GM12892 (cell line): ENCODE data around the gene FAAH2.

Experiments
- DNase-seq: peaks from one replicate; pipeline ENCODE4 v3.0.0; 2011; ENCODE audit not compliant: insufficient read length
- FAIRE-seq: peaks from 2 replicates; lab custom pipeline; 2011; peaks lifted over from hg19 to GRCh38; lab: Jason Lieb, UNC
- POLR2A ChIP-seq: IDR thresholded peaks from 2 replicates; pipeline ENCODE4 v1.6.1; 2011; ENCODE audit warnings: low read depth, low read length, control low read depth
- POLR2AphosphoS5 ChIP-seq: IDR thresholded peaks from 2 replicates; pipeline ENCODE4 v1.6.1; 2011; ENCODE audit warnings: low read depth, low read length, control low read depth
- TAF1 ChIP-seq: IDR thresholded peaks from 2 replicates; pipeline ENCODE4 v1.6.1; 2011; ENCODE audit warnings: low read depth, mild to moderate bottlenecking, control low read depth, low read length, borderline replicate concordance

Gene FAAH2

GRCh38 chrX:57417827-57418226 lies 131.3 kb downstream of the FAAH2 start:
- no peak for DNase-seq
- no peak for FAIRE-seq
- TF ChIP-seq POLR2A (no peak), TAF1 (no peak), POLR2AphosphoS5 (no peak)

GRCh38 chrX:57422289-57422688 lies 135.8 kb downstream of the FAAH2 start:
- no peak for FAIRE-seq
- DNase-seq, result no peak
- TF ChIP-seq POLR2AphosphoS5 (no peak), TAF1 (no peak), POLR2A (no peak)

GRCh38 chrX:57422790-57423189 lies 136.3 kb downstream of the FAAH2 start:
- no peak for FAIRE-seq
- TF ChIP-seq TAF1 (no peak), POLR2AphosphoS5 (no peak), POLR2A (no peak)

GRCh38 chrX:57445076-57445475 lies 158.6 kb downstream of the FAAH2 start:
- no peak for TF ChIP-seq TAF1
- TF ChIP-seq POLR2AphosphoS5, result no peak
- no peak for DNase-seq

More at GRCh38 chrX:57422790-57423189, 136.3 kb downstream of the FAAH2 start:
- DNase-seq, result no peak

GRCh38 chrX:57445832-57446231 lies 159.3 kb downstream of the FAAH2 start:
- TF ChIP-seq POLR2A (no peak), TAF1 (no peak), POLR2AphosphoS5 (no peak)
- no peak for DNase-seq
- no peak for FAIRE-seq

More at GRCh38 chrX:57445076-57445475, 158.6 kb downstream of the FAAH2 start:
- FAIRE-seq, result no peak

GRCh38 chrX:57447856-57448255 lies 161.3 kb downstream of the FAAH2 start:
- DNase-seq (no peak), FAIRE-seq (no peak)
- TF ChIP-seq TAF1 (no peak), POLR2AphosphoS5 (no peak), POLR2A (no peak)

- DNase-seq (no peak), FAIRE-seq (no peak)
- TF ChIP-seq POLR2AphosphoS5 (no peak), TAF1 (no peak), POLR2A (no peak)
Measured at GRCh38 chrX:57451426-57452020, 165.0 kb downstream of the FAAH2 start.

GRCh38 chrX:57453901-57454300 lies 167.4 kb downstream of the FAAH2 start:
- FAIRE-seq (peak; percentile 85), DNase-seq (no peak)
- TF ChIP-seq POLR2AphosphoS5 (no peak), TAF1 (no peak), POLR2A (no peak)

- no peak for FAIRE-seq
- TF ChIP-seq TAF1, result no peak
- TF ChIP-seq POLR2AphosphoS5, result no peak
- no peak for TF ChIP-seq POLR2A
Measured at GRCh38 chrX:57481514-57481913, 195.0 kb downstream of the FAAH2 start.

GRCh38 chrX:57516491-57516890 lies 230.0 kb downstream of the FAAH2 start:
- no peak for FAIRE-seq

More at GRCh38 chrX:57481514-57481913, 195.0 kb downstream of the FAAH2 start:
- no peak for DNase-seq

GRCh38 chrX:57519578-57520118 lies 233.1 kb downstream of the FAAH2 start:
- no peak for FAIRE-seq
- DNase-seq, result no peak
- no peak for TF ChIP-seq TAF1
- no peak for TF ChIP-seq POLR2A
- TF ChIP-seq POLR2AphosphoS5, result no peak

More at GRCh38 chrX:57516491-57516890, 230.0 kb downstream of the FAAH2 start:
- TF ChIP-seq POLR2AphosphoS5, result no peak
- TF ChIP-seq TAF1, result no peak
- no peak for DNase-seq

GRCh38 chrX:57528670-57529255 lies 242.3 kb downstream of the FAAH2 start:
- DNase-seq (no peak), FAIRE-seq (peak; percentile 88)
- no peak for TF ChIP-seq TAF1
- no peak for TF ChIP-seq POLR2AphosphoS5
- no peak for TF ChIP-seq POLR2A
